ENCODE measurements around the gene SP140L. TPM values are rescaled to one million over a fixed set of nuclear protein-coding genes. Genes with fewer than 3 reads are reported as not detected.

The SP140L gene
- total RNA-seq, 4 donors from 2014 or later = 0.25 to 9.5 (median 1.1) TPM

DNA sequence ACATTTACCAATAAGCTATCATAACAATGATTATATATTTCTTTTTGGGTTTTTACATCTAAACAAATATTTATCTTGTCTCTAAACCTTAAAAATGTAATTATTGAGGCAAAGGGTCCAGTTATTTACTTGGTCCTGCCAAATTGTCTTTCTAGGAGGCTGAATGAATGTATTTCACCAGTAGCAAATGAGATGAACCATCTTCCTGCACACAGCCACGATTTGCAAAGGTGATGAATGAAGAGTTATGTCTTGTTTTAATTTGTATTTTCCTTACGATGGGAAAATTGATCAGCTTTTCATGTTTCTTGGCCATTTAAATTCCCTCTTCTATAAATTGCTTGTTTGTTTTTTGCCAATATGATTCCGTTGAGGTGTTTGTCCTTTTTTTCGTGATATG lies 90.4 kb downstream of the SP140L start:
- TF ChIP-seq, protein P1, sequence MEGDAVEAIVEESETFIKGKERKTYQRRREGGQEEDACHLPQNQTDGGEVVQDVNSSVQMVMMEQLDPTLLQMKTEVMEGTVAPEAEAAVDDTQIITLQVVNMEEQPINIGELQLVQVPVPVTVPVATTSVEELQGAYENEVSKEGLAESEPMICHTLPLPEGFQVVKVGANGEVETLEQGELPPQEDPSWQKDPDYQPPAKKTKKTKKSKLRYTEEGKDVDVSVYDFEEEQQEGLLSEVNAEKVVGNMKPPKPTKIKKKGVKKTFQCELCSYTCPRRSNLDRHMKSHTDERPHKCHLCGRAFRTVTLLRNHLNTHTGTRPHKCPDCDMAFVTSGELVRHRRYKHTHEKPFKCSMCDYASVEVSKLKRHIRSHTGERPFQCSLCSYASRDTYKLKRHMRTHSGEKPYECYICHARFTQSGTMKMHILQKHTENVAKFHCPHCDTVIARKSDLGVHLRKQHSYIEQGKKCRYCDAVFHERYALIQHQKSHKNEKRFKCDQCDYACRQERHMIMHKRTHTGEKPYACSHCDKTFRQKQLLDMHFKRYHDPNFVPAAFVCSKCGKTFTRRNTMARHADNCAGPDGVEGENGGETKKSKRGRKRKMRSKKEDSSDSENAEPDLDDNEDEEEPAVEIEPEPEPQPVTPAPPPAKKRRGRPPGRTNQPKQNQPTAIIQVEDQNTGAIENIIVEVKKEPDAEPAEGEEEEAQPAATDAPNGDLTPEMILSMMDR (IDR thresholded peaks at IDR 0.05) = no peak
- TF ChIP-seq POLR2A (IDR thresholded peaks at IDR 0.05) = no peak
- intact Hi-C loops (cut with DNase I; ENCODE audit: low total_unique reads) = no loop called here
- 45 to 48% methylated on average over 4 of the region's 4 CpGs for WGBS, 2 donors
- no peak for DNase-seq (ENCODE audit: low spot score in 2 of 2)
- no peak overlapping the region for H3K4me3 ChIP-seq (ENCODE audit: low read depth, poor library complexity, severe bottlenecking)

DNA sequence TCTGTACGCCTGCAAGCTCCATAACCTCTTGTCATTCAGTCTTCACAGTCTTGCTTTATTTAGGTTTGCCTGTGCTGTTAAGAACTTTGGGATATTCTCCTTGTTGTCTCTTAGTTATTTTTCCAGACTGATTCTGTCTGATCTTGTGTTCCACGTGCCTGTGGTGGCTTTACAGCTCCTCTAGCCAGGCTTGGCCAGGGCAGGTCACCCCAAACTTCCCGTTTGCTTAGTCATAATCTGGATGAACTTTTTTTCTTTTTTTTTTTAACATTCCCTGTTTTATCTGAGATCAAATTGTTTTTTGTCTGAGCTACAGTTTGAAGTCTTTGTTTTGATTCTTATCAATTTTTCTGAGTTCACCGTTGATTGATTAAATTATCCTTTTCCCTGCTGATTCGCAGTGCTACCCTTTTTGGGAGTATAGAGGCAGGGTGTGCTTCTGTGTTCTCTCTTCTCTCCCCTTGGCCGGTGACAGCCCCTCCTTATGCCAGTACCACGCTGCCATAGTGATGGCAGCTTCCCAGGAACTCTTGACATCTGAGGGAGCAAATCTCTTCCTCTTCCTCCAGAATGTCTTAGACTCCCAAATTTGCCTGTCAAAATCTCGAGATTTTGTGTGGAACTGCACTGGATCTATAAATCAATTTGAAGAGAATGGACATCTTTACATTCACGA lies 91.5 kb downstream of the SP140L start:
- 31 to 36% methylated on average over 9 of the region's 9 CpGs for WGBS, 2 donors
- no peak overlapping the region for H3K4me3 ChIP-seq (ENCODE audit: low read depth, poor library complexity, severe bottlenecking)
- TF ChIP-seq, protein P1 (IDR thresholded peaks at IDR 0.05) = no peak
- no peak for TF ChIP-seq POLR2A (IDR thresholded peaks at IDR 0.05)
- DNase-seq (ENCODE audit: low spot score in 2 of 2) = no peak
- intact Hi-C loops (cut with DNase I; ENCODE audit: low total_unique reads) = no loop called here

DNA sequence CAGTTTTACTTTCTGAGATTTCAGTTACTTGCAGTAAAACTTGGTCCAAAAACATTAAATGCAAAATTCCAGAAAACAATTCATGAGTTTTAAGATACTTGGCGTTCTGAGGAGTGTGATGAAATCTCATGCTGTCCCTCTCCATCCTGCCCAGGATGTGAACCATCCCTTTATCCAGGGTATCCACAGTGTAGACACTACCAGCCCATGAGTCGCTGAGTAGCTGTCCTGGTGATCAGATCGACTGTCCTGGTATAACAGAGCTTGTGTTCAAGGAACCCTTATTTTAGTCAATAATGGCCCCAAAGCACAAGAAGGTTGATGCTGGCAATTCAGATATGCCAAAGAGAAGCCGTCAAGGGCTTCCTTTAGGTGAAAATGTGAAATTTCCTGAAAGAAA lies 92.2 kb downstream of the SP140L start:
- H3K4me3 ChIP-seq (ENCODE audit: low read depth, poor library complexity, severe bottlenecking) = no peak overlapping the region
- no peak for DNase-seq (ENCODE audit: low spot score in 2 of 2)
- intact Hi-C loops (cut with DNase I; ENCODE audit: low total_unique reads) = no loop called here
- 86 to 88% methylated on average over 4 of the region's 4 CpGs for WGBS, 2 donors
- TF ChIP-seq POLR2A (IDR thresholded peaks at IDR 0.05) = no peak
- TF ChIP-seq, protein P1 (IDR thresholded peaks at IDR 0.05) = no peak

DNA sequence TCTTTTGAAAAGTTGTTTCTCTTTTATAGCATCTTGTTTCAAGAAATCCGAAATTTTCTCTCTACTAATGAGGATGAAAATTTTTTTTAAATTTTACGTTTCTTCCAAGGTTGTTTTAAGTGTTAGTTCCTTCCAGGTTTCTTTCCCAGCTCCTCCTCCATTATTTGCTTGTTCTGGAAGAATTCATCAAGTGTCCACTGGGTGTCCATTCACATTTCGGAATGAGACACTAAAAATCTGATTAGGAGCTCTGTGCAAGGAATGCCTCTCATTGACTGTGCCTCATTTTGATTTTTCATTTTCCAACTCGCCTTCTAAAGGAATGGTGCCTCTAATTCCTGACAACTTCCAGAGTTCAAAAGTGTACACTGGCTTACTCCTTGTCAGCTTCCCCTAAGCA lies 95.2 kb downstream of the SP140L start:
- intact Hi-C loops (cut with DNase I; ENCODE audit: low total_unique reads) = no loop called here
- H3K4me3 ChIP-seq (ENCODE audit: low read depth, poor library complexity, severe bottlenecking) = no peak overlapping the region
- WGBS, 2 donors = 88 to 89% methylated on average over 4 of the region's 4 CpGs
- TF ChIP-seq, protein P1 (IDR thresholded peaks at IDR 0.05) = no peak
- TF ChIP-seq POLR2A (IDR thresholded peaks at IDR 0.05) = no peak
- no peak for DNase-seq (ENCODE audit: low spot score in 2 of 2)

DNA sequence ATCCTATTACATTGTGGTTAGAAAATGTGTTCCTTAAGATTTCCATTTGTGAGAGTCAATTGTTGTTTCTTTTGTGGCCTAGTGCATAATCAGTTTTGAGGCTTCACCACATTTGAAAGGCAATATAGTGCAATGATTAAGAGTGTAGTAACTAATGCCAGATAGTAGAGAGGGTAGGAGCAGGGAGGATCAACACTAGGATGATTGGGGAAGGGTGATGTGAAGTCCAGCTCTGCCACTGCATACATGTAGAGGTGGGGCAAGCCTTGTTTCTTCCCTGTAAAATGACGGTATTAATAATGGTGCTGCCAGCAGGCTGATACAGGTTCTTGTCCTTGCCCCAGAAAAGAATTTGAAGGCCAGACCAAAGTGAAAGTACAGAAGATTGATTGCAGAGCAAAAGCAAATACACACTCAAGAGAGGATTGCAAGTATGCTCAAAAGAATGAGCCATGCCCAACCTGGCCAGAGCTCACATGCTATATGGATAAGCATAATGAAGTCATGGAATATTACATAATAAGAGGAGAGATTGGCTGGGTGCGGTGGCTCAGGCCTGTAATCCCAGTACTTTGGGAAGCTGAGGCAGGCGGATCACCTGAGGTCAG lies 97.0 kb downstream of the SP140L start:
- no peak for DNase-seq (ENCODE audit: low spot score in 2 of 2)
- intact Hi-C loops (cut with DNase I; ENCODE audit: low total_unique reads) = no loop called here
- TF ChIP-seq, protein P1 (IDR thresholded peaks at IDR 0.05) = no peak
- TF ChIP-seq POLR2A (IDR thresholded peaks at IDR 0.05) = no peak
- 62 to 70% methylated on average over 3 of the region's 3 CpGs for WGBS, 2 donors
- H3K4me3 ChIP-seq (ENCODE audit: low read depth, poor library complexity, severe bottlenecking) = no peak overlapping the region

Measured in lower leg skin (tissue), 4 donors.